ENCODE results near the gene CCBE1. TPM values are rescaled to one million over a fixed set of nuclear protein-coding genes. Genes with fewer than 3 reads are reported as not detected.

The CCBE1 gene
- total and polyA plus RNA-seq, 9 of the 15 experiments (the other 6 are each of a cell fraction or from before 2014, with no cell fraction given): 0.20 TPM; not detected in 8

DNA sequence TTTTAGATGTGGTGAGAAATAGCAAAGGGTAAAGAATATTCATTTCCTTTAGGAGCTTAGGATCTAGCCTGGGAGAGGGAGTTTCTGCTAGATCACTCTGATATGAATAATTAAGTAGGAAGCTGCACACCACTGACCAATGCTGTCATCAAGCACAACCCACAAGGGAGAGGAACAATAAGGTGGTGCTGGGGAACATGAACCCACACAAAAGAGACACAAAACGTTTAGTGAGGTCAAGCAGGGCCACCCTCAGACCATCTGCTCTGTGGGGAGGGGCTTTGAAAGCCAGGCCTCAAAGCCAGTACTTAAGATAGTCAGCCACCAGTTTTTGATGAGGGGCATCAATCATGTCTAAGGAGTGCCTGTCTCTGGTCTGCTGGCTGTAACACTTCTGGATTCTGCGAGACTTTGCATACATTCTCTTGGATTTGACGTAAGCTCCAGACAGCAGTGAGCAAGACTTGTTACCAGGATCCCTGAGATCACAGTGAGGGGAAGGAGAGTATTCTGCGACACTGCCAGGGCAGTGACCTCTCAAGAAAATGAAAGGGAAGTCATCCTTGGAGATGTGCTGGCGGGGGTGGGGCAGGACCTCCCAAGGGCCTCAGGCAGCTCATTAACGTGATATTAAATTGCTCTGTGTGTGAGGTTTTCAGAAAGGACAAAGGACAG lies 127.0 kb downstream of the CCBE1 start:
- DNase-seq (ENCODE audit: extremely low read depth in 1 of 4, low spot score in 3 of 4) (no peak), FAIRE-seq (no peak), ATAC-seq (no peak)
- Histone ChIP-seq H3K27ac (ENCODE audit: extremely low read depth, low read depth, low read length) (no peak overlapping the region), H3K9me3 (replicated peaks; ENCODE audit: control insufficient read depth, insufficient read depth, low read depth, low read length) (no peaks in the 10 kb centered on the region), H3K4me1 (replicated peaks in 1 of 2; ENCODE audit: control insufficient read depth in 2 of 2, insufficient read depth in 2 of 2, low read length in 2 of 2) (no peaks in the 10 kb centered on the region), H3K27me3 (ENCODE audit: control insufficient read depth in 2 of 2, insufficient read depth in 2 of 2, low read length in 2 of 2) (peaks cover 0 to 8% of the 10 kb centered on the region in 2 experiments; a peak in 2 of 5 replicates), H3K4me3 (no peak overlapping the region), H3K36me3 (ENCODE audit: control insufficient read depth, insufficient read depth, low read length) (no peaks in the 10 kb centered on the region), H3K9ac (ENCODE audit: insufficient read depth in 1 of 2, low read depth in 2 of 2, low read length in 2 of 2) (no peak overlapping the region), H4K20me1 (replicated peaks; ENCODE audit: control insufficient read depth, insufficient read depth, low read length) (no peaks in the 10 kb centered on the region), H3K4me2 (ENCODE audit: insufficient read depth, low read length) (no peak overlapping the region), H2AFZ (ENCODE audit: low read depth, low read length) (no peak overlapping the region), H3K79me2 (ENCODE audit: control insufficient read depth, insufficient read depth, low read length) (no peaks in the 10 kb centered on the region), H3K9me1 (ENCODE audit: control insufficient read depth, insufficient read depth, low read length) (no peaks in the 10 kb centered on the region)
- in situ Hi-C loops (cut with MboI): no loop called here
- no TSS peak for BruUV-seq (replicated peaks)
- WGBS (ENCODE audit: insufficient coverage, low coverage, missing lambda C conversion rate): 0% methylated on average over 4 of the region's 6 CpGs
- no peak for TF ChIP-seq POLR2AphosphoS5 (IDR thresholded peaks at IDR 0.05; ENCODE audit: control insufficient read depth, insufficient read depth, low read depth, low read length)
- no peak for TF ChIP-seq ZNF431 (CRISPR knock-in tag; IDR thresholded peaks at IDR 0.05)
- no peak for TF ChIP-seq TCF15 (CRISPR knock-in tag; IDR thresholded peaks at IDR 0.05)
- TF ChIP-seq TBL1XR1 (IDR thresholded peaks at IDR 0.05; ENCODE audit: low read length in 2 of 2): no peak
- no peak for TF ChIP-seq ZNF696 (CRISPR knock-in tag; conservative IDR thresholded peaks at IDR 0.05)
- TF ChIP-seq HNRNPK (IDR thresholded peaks at IDR 0.05; ENCODE audit: low read depth, low read length, poor library complexity, severe bottlenecking): no peak
- no peak for TF ChIP-seq ZNF695 (CRISPR knock-in tag; IDR thresholded peaks at IDR 0.05)
- TF ChIP-seq ZBTB26 (CRISPR knock-in tag; IDR thresholded peaks at IDR 0.05): no peak
- TF ChIP-seq SLC30A9 (CRISPR knock-in tag; IDR thresholded peaks at IDR 0.05): no peak
- TF ChIP-seq EGR1 (conservative IDR thresholded peaks at IDR 0.05): no peak
- TF ChIP-seq KLF6 (CRISPR knock-in tag; IDR thresholded peaks at IDR 0.05; ENCODE audit: borderline replicate concordance): no peak
- no peak for TF ChIP-seq TFE3 (CRISPR knock-in tag; IDR thresholded peaks at IDR 0.05)
- CTCF ChIA-PET (ENCODE audit: low intra/inter-chr PET ratio): no interaction called here
- intact Hi-C loops (cut with micrococcal nuclease): no loop called here
- POLR2A ChIA-PET: no interaction called here
